WERI-Rb-1 (cell line): ENCODE data around the gene RPTOR.
A peak's percentile ranks its signal among the peaks of the same experiment; 100 is the strongest.

Experiments used
- DNase-seq: peaks from one replicate; pipeline ENCODE4 v3.0.0-alpha.2; 2020
- H3K27ac ChIP-seq: fragments of 250-450 bp; sonication (Bioruptor Pico); 2 replicates; pipeline ENCODE4 v1.5.1; 2020; ENCODE audit warnings: mild to moderate bottlenecking, moderate library complexity
- H3K27me3 ChIP-seq: fragments of 250-450 bp; sonication (Bioruptor Pico); 2 replicates; pipeline ENCODE4 v1.5.1; 2021; ENCODE audit warnings: mild to moderate bottlenecking, low read depth, moderate library complexity; ENCODE audit not compliant: insufficient read depth, severe bottlenecking
- H3K36me3 ChIP-seq: fragments of 250-450 bp; sonication (Bioruptor Pico); 2 replicates; pipeline ENCODE4 v1.5.1; 2020; ENCODE audit warnings: mild to moderate bottlenecking, moderate library complexity
- H3K4me3 ChIP-seq: 2 replicates; pipeline ENCODE4 v1.5.1; 2011; ENCODE audit warnings: low read depth, mild to moderate bottlenecking, control low read depth, low read length
- H3K9me3 ChIP-seq: fragments of 250-450 bp; sonication (Bioruptor Pico); 2 replicates; pipeline ENCODE4 v1.5.1; 2021; ENCODE audit warnings: mild to moderate bottlenecking, moderate library complexity; ENCODE audit not compliant: severe bottlenecking
- CTCF ChIP-seq: IDR thresholded peaks from 2 replicates; pipeline ENCODE4 v1.5.1; 2011; ENCODE audit warnings: low read depth, mild to moderate bottlenecking, control low read depth, inconsistent platforms, low read length

Gene RPTOR

GRCh38 chr17:80561541-80562114 lies 17.0 kb downstream of the RPTOR start:
- H3K27ac ChIP-seq, result no peak overlapping the region
- H3K36me3 ChIP-seq, result peaks cover 9% of the 10 kb centered on the region
- TF ChIP-seq CTCF, result no peak
- no peak for DNase-seq
- no peak overlapping the region for H3K4me3 ChIP-seq
- no peaks in the 10 kb centered on the region for H3K27me3 ChIP-seq
- no peaks in the 10 kb centered on the region for H3K9me3 ChIP-seq

- no peaks in the 10 kb centered on the region for H3K27me3 ChIP-seq
- H3K4me3 ChIP-seq, result no peak overlapping the region
- DNase-seq, result no peak
- no peaks in the 10 kb centered on the region for H3K9me3 ChIP-seq
- peaks cover 6% of the 10 kb centered on the region; the same call in 1 of the 2 replicates for H3K36me3 ChIP-seq
- no peak overlapping the region for H3K27ac ChIP-seq
- no peak for TF ChIP-seq CTCF
Observed at GRCh38 chr17:80564545-80564944, 19.9 kb downstream of the RPTOR start.

GRCh38 chr17:80565343-80566053 lies 20.9 kb downstream of the RPTOR start:
- Histone ChIP-seq H3K27me3 (no peaks in the 10 kb centered on the region), H3K9me3 (no peaks in the 10 kb centered on the region), H3K4me3 (peak overlapping the region; percentile 11; the same call in 1 of the 2 replicates), H3K27ac (peak overlapping the region; percentile 19; the same call in 1 of the 2 replicates), H3K36me3 (no peaks in the 10 kb centered on the region)
- no peak for TF ChIP-seq CTCF
- peak; percentile 46 for DNase-seq

GRCh38 chr17:80566054-80566400 lies 21.4 kb downstream of the RPTOR start:
- no peaks in the 10 kb centered on the region for H3K9me3 ChIP-seq

GRCh38 chr17:80568246-80568645 lies 23.6 kb downstream of the RPTOR start:
- Histone ChIP-seq H3K4me3 (no peak overlapping the region), H3K27ac (no peak overlapping the region), H3K9me3 (no peaks in the 10 kb centered on the region), H3K27me3 (no peaks in the 10 kb centered on the region), H3K36me3 (no peaks in the 10 kb centered on the region)
- TF ChIP-seq CTCF, result no peak
- DNase-seq, result no peak

More at GRCh38 chr17:80566054-80566400, 21.4 kb downstream of the RPTOR start:
- DNase-seq, result peak; percentile 48
- Histone ChIP-seq H3K4me3 (no peak overlapping the region; the same call in 1 of the 2 replicates), H3K36me3 (no peaks in the 10 kb centered on the region), H3K27ac (peak overlapping the region; percentile 1; the same call in 1 of the 2 replicates), H3K27me3 (no peaks in the 10 kb centered on the region)
- no peak for TF ChIP-seq CTCF

GRCh38 chr17:80569924-80570323 lies 25.3 kb downstream of the RPTOR start:
- no peaks in the 10 kb centered on the region for H3K36me3 ChIP-seq
- TF ChIP-seq CTCF, result no peak

More at GRCh38 chr17:80569924-80570323, 25.3 kb downstream of the RPTOR start:
- Histone ChIP-seq H3K4me3 (no peak overlapping the region), H3K27ac (peak overlapping the region; percentile 8; the same call in 1 of the 2 replicates), H3K27me3 (no peaks in the 10 kb centered on the region), H3K9me3 (no peaks in the 10 kb centered on the region)
- no peak for DNase-seq
